Measurements from ENCODE around the gene S100PBP. TPM values are rescaled to one million over a fixed set of nuclear protein-coding genes. Genes with fewer than 3 reads are reported as not detected.

S100PBP gene
- total and polyA plus RNA-seq, 9 of the 15 experiments (the other 6 are each of a cell fraction or from before 2014, with no cell fraction given): 22.9 to 60.2 (median 32.9) TPM

DNA sequence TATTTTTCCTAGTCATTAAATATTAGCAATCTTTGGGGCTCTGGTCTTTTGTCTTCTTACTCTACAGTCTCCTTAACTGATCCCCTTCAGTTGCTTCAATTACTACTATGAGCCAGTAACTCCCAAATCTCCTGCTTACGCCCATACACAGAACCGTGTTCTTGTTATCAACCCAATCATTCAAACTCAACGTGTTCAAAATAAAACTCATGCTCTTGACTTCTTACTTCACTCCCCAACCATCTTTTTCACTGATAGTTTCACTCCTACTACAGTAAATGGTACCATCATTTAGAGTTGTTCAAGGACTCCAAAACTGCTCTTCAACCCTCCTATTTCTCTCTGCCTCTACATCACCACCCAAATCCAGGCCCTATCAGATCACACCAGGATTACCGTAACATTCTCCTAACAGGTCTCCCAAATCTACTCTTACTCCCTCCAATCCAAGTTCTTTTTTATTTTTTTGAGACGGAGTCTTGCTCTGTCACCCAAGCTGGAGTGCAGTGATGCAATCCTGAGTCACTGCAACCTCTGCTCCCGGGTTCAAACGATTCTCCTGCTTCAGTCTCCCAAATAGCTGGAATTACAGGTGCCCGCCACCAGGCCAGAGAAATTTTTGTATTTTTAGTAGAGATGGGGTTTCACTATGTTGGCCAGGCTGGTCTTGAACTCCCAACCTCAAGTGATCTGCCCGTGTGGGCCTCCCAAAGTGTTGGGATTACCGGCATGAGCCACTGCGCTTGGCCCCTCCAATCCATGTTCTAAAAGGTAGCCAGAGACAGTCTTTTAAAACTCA is 3.3 kb upstream of the S100PBP start (continued):
- TF ChIP-seq, protein P1, sequence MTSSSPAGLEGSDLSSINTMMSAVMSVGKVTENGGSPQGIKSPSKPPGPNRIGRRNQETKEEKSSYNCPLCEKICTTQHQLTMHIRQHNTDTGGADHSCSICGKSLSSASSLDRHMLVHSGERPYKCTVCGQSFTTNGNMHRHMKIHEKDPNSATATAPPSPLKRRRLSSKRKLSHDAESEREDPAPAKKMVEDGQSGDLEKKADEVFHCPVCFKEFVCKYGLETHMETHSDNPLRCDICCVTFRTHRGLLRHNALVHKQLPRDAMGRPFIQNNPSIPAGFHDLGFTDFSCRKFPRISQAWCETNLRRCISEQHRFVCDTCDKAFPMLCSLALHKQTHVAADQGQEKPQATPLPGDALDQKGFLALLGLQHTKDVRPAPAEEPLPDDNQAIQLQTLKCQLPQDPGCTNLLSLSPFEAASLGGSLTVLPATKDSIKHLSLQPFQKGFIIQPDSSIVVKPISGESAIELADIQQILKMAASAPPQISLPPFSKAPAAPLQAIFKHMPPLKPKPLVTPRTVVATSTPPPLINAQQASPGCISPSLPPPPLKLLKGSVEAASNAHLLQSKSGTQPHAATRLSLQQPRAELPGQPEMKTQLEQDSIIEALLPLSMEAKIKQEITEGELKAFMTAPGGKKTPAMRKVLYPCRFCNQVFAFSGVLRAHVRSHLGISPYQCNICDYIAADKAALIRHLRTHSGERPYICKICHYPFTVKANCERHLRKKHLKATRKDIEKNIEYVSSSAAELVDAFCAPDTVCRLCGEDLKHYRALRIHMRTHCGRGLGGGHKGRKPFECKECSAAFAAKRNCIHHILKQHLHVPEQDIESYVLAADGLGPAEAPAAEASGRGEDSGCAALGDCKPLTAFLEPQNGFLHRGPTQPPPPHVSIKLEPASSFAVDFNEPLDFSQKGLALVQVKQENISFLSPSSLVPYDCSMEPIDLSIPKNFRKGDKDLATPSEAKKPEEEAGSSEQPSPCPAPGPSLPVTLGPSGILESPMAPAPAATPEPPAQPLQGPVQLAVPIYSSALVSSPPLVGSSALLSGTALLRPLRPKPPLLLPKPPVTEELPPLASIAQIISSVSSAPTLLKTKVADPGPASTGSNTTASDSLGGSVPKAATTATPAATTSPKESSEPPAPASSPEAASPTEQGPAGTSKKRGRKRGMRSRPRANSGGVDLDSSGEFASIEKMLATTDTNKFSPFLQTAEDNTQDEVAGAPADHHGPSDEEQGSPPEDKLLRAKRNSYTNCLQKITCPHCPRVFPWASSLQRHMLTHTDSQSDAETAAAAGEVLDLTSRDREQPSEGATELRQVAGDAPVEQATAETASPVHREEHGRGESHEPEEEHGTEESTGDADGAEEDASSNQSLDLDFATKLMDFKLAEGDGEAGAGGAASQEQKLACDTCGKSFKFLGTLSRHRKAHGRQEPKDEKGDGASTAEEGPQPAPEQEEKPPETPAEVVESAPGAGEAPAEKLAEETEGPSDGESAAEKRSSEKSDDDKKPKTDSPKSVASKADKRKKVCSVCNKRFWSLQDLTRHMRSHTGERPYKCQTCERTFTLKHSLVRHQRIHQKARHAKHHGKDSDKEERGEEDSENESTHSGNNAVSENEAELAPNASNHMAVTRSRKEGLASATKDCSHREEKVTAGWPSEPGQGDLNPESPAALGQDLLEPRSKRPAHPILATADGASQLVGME (CRISPR knock-in tag; IDR thresholded peaks at IDR 0.05): no peak
- peak; percentile 85 for TF ChIP-seq SMARCC2 (IDR thresholded peaks at IDR 0.05; ENCODE audit: low read depth)
- 0 out of 2 replicates have a peak, but pooled peaks have one; percentile 20 for TF ChIP-seq CC2D1A (IDR thresholded peaks at IDR 0.05)
- TF ChIP-seq NR2C1 (IDR thresholded peaks at IDR 0.05): peak; percentile 81; the same call in 1 of the 2 replicates
- TF ChIP-seq NR2C1 (tag; IDR thresholded peaks at IDR 0.05): peak; percentile 86
- TF ChIP-seq, protein P2, sequence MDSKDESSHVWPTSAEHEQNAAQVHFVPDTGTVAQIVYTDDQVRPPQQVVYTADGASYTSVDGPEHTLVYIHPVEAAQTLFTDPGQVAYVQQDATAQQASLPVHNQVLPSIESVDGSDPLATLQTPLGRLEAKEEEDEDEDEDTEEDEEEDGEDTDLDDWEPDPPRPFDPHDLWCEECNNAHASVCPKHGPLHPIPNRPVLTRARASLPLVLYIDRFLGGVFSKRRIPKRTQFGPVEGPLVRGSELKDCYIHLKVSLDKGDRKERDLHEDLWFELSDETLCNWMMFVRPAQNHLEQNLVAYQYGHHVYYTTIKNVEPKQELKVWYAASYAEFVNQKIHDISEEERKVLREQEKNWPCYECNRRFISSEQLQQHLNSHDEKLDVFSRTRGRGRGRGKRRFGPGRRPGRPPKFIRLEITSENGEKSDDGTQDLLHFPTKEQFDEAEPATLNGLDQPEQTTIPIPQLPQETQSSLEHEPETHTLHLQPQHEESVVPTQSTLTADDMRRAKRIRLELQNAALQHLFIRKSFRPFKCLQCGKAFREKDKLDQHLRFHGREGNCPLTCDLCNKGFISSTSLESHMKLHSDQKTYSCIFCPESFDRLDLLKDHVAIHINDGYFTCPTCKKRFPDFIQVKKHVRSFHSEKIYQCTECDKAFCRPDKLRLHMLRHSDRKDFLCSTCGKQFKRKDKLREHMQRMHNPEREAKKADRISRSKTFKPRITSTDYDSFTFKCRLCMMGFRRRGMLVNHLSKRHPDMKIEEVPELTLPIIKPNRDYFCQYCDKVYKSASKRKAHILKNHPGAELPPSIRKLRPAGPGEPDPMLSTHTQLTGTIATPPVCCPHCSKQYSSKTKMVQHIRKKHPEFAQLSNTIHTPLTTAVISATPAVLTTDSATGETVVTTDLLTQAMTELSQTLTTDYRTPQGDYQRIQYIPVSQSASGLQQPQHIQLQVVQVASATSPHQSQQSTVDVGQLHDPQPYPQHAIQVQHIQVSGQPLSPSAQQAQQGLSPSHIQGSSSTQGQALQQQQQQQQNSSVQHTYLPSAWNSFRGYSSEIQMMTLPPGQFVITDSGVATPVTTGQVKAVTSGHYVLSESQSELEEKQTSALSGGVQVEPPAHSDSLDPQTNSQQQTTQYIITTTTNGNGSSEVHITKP (IDR thresholded peaks at IDR 0.05; ENCODE audit: partially characterized antibody): no peak
- no peak for TF ChIP-seq EWSR1 (IDR thresholded peaks at IDR 0.05; ENCODE audit: borderline replicate concordance, low read depth, partially characterized antibody)
- no peak for TF ChIP-seq ZNF717 (CRISPR knock-in tag; IDR thresholded peaks at IDR 0.05)
- TF ChIP-seq, protein P3, sequence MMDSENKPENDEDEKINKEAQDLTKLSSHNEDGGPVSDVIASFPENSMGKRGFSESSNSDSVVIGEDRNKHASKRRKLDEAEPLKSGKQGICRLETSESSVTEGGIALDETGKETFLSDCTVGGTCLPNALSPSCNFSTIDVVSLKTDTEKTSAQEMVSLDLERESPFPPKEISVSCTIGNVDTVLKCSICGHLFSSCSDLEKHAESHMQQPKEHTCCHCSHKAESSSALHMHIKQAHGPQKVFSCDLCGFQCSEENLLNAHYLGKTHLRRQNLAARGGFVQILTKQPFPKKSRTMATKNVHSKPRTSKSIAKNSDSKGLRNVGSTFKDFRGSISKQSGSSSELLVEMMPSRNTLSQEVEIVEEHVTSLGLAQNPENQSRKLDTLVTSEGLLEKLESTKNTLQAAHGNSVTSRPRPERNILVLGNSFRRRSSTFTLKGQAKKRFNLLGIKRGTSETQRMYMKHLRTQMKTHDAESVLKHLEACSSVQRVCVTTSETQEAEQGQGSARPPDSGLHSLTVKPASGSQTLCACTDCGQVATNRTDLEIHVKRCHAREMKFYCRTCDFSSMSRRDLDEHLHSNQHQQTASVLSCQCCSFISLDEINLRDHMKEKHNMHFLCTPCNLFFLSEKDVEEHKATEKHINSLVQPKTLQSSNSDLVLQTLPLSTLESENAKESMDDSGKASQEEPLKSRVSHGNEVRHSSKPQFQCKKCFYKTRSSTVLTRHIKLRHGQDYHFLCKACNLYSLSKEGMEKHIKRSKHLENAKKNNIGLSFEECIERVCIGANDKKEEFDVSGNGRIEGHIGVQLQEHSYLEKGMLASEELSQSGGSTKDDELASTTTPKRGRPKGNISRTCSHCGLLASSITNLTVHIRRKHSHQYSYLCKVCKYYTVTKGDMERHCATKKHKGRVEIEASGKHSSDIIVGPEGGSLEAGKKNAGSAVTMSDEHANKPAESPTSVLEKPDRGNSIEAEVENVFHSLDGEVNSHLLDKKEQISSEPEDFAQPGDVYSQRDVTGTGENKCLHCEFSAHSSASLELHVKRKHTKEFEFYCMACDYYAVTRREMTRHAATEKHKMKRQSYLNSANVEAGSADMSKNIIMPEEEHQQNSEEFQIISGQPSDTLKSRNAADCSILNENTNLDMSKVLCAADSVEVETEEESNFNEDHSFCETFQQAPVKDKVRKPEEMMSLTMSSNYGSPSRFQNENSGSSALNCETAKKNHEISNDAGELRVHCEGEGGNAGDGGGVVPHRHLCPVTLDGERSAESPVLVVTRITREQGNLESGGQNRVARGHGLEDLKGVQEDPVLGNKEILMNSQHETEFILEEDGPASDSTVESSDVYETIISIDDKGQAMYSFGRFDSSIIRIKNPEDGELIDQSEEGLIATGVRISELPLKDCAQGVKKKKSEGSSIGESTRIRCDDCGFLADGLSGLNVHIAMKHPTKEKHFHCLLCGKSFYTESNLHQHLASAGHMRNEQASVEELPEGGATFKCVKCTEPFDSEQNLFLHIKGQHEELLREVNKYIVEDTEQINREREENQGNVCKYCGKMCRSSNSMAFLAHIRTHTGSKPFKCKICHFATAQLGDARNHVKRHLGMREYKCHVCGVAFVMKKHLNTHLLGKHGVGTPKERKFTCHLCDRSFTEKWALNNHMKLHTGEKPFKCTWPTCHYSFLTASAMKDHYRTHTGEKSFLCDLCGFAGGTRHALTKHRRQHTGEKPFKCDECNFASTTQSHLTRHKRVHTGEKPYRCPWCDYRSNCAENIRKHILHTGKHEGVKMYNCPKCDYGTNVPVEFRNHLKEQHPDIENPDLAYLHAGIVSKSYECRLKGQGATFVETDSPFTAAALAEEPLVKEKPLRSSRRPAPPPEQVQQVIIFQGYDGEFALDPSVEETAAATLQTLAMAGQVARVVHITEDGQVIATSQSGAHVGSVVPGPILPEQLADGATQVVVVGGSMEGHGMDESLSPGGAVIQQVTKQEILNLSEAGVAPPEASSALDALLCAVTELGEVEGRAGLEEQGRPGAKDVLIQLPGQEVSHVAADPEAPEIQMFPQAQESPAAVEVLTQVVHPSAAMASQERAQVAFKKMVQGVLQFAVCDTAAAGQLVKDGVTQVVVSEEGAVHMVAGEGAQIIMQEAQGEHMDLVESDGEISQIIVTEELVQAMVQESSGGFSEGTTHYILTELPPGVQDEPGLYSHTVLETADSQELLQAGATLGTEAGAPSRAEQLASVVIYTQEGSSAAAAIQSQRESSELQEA (IDR thresholded peaks at IDR 0.05; ENCODE audit: low read depth): 0 out of 2 replicates have a peak, but pooled peaks have one; percentile 15

Data from K562 (cell line).